ENCODE results near the gene TES. TPM values are rescaled to one million over a fixed set of nuclear protein-coding genes. Genes with fewer than 3 reads are reported as not detected.

Gene TES
- total RNA-seq, 2 experiments from 2014 or later: 134 to 140 TPM

DNA sequence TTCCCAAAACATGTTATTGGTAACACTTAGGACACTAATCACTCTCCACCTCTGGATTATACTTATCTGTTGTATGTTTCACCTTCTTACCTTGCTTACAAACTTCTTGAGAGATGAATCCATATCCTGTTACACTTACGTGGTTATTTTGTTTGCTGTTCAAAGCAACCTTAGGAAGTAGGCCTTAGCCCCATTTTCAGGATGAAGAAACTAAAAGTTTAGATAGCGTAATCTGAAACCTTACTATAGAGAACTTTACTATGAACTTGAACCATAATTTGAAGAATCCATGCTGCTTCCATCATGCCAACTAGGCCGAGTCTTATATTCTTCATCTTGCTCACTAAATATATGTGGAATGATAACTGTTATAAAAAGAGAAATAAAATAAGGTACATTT, 4.6 kb downstream of the TES start:
- H3K4me1 Mint-ChIP-seq: peaks cover 76% of the 10 kb centered on the region
- H3K9me3 Mint-ChIP-seq: no peaks in the 10 kb centered on the region
- H3K36me3 Mint-ChIP-seq (ENCODE audit: low read depth): peaks cover 41% of the 10 kb centered on the region
- peak overlapping the region; percentile 0 for H3K4me3 Mint-ChIP-seq
- ChIA-PET POLR2A (interaction anchor here (1.1 kb wide), 1 partner anchor 17 kb away, joined by 4 read pairs; no protein-coding TSS in a partner anchor), CTCF (interaction anchor here (2.1 kb wide), 2 partner anchors 21 to 35 kb away, joined by 9 to 11 read pairs; no protein-coding TSS in a partner anchor)
- peak overlapping the region; percentile 11 for H3K27ac Mint-ChIP-seq
- no peaks in the 10 kb centered on the region for H3K27me3 Mint-ChIP-seq
- no peak for DNase-seq

GRCh38 chr7:116215551-116215950, 5.2 kb downstream of the TES start:
- Mint-ChIP-seq H3K4me3 (no peak overlapping the region), H3K4me1 (peaks cover 76% of the 10 kb centered on the region), H3K36me3 (ENCODE audit: low read depth) (peaks cover 41% of the 10 kb centered on the region), H3K27me3 (no peaks in the 10 kb centered on the region), H3K9me3 (no peaks in the 10 kb centered on the region), H3K27ac (no peak overlapping the region)
- no peak for DNase-seq
- ChIA-PET CTCF (interaction anchor here (0.7 to 2.1 kb wide), 5 partner anchors 15 to 49 kb away, joined by 3 to 11 read pairs (median 5); no protein-coding TSS in a partner anchor), POLR2A (interaction anchor here (1.1 to 3.3 kb wide), 3 partner anchors 13 to 20 kb away, joined by 4 to 10 read pairs (median 7); no protein-coding TSS in a partner anchor)

GRCh38 chr7:116216956-116217571, 6.7 kb downstream of the TES start:
- ChIA-PET POLR2A (interaction anchor here (0.8 to 3.3 kb wide), 3 partner anchors 12 to 32 kb away, joined by 3 to 10 read pairs (median 7); no protein-coding TSS in a partner anchor), CTCF (interaction anchor here (0.6 to 2.1 kb wide), 5 partner anchors 19 to 57 kb away, joined by 3 to 11 read pairs (median 4); no protein-coding TSS in a partner anchor)
- DNase-seq: no peak
- Mint-ChIP-seq H3K27ac (no peak overlapping the region), H3K4me3 (no peak overlapping the region), H3K4me1 (peaks cover 82% of the 10 kb centered on the region), H3K27me3 (no peaks in the 10 kb centered on the region), H3K9me3 (no peaks in the 10 kb centered on the region), H3K36me3 (ENCODE audit: low read depth) (peaks cover 32% of the 10 kb centered on the region)

DNA sequence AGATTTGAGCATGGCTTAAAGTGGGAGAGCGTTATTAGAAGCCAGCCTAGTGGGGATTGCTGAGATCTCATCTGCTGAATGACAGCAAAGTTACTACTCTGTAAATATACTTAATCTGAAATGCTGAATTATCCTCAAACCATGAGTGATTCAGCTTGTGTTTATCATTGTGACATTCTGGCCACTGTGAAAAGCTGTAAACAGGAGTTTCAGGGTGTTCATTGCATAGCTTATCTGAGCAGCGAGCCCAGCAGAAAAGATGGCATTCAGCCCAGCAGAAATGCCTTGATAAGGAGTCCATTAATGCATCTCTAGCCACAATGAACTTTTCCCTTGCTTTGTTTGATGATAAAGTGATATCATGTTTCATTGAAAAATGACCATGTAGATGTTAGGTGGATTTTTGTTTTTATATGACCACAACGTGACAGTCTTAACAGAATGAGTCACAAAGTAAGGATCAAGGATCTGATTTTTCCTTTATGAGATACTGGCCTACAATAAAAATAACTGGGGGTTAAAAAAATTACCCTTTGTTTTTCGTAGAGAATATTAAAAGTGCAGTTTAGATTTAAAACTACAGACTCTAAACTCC, 7.8 kb downstream of the TES start:
- Mint-ChIP-seq H3K27me3 (no peaks in the 10 kb centered on the region), H3K4me3 (no peak overlapping the region), H3K9me3 (no peaks in the 10 kb centered on the region), H3K36me3 (ENCODE audit: low read depth) (peaks cover 25% of the 10 kb centered on the region), H3K27ac (no peak overlapping the region), H3K4me1 (peaks cover 77% of the 10 kb centered on the region)
- no peak for DNase-seq
- CTCF ChIA-PET: no interaction called here
- POLR2A ChIA-PET: interaction anchor here (3.3 kb wide), 1 partner anchor 11 kb away, joined by 7 read pairs; no protein-coding TSS in a partner anchor

DNA sequence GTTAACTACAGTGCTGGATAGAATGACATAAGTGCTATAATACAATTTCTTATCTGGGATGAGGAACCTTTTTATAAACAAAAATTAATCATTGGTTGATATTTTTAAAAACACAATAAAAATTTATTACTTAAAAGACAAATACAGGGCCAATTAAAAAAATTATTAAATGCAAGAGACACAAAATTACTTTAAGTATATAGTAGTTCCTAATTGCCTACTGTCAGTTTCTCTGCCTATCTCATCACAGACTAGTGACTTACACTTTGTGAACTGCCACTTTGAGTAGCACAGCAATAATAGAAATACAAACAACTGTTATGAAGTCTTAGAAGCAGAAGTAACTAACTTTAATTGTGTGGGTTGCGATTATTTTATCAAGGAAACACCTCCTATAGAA, 8.4 kb downstream of the TES start:
- H3K4me1 Mint-ChIP-seq: peaks cover 76% of the 10 kb centered on the region
- peaks cover 27% of the 10 kb centered on the region for H3K36me3 Mint-ChIP-seq (ENCODE audit: low read depth)
- DNase-seq: no peak
- H3K27ac Mint-ChIP-seq: no peak overlapping the region
- no peak overlapping the region for H3K4me3 Mint-ChIP-seq
- CTCF ChIA-PET: interaction anchor here (1.1 to 1.4 kb wide), 2 partner anchors 12 to 17 kb away, joined by 3 to 6 read pairs; no protein-coding TSS in a partner anchor
- H3K9me3 Mint-ChIP-seq: no peaks in the 10 kb centered on the region
- no peaks in the 10 kb centered on the region for H3K27me3 Mint-ChIP-seq
- POLR2A ChIA-PET: interaction anchor here (2.5 kb wide), 1 partner anchor 8 kb away, joined by 17 read pairs; the partner anchor contains the start of gene TES

DNA sequence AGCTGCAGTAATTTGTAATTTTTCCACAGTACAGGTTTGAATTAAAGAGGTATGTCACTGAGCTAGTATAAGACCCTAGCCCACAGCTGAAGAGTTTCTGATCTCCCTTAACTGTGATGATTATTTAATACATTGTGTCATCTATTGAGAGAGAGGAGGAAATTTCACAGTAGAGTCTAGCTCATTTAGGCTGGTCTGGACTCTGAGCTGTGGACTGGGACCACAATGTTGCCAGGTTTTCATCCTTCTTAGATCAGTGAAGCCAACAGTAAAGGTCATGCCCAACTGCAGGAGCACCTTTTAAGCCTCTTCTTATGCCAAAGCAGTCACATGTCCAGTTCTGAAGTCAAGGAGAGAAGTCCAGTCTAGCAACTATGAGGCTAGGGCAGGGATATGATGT, 8.9 kb downstream of the TES start:
- Mint-ChIP-seq H3K36me3 (ENCODE audit: low read depth) (peaks cover 31% of the 10 kb centered on the region), H3K4me1 (peaks cover 76% of the 10 kb centered on the region), H3K27ac (no peak overlapping the region), H3K9me3 (no peaks in the 10 kb centered on the region), H3K27me3 (no peaks in the 10 kb centered on the region), H3K4me3 (no peak overlapping the region)
- DNase-seq: no peak
- CTCF ChIA-PET: interaction anchor here (0.5 to 2.9 kb wide), 5 partner anchors 9 to 270 kb away, joined by 3 to 8 read pairs (median 3); partner anchors contain the start of gene TES
- POLR2A ChIA-PET: interaction anchor here (1.0 to 2.5 kb wide), 2 partner anchors 9 to 10 kb away, joined by 3 to 17 read pairs; partner anchors contain the start of gene TES

DNA sequence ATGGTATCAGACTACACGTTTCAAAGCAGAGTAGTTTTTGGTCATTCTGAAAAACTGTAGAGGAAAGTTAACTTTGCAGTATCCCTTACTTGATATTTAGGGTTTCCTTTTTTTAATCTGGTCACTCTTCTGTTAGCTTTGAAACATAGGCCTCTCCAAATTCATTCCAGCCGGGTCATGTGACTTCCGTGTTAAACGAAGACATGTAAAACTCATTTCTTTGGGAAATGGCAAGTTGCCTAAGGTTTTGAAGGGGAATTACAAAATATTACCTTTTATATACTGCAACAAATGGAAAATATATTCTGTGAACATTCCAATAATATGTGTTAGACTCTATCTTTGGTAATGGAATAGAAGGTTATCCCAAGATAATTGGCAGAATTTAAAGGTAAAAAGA, 9.5 kb downstream of the TES start:
- Mint-ChIP-seq H3K36me3 (ENCODE audit: low read depth) (peaks cover 27% of the 10 kb centered on the region), H3K27me3 (no peaks in the 10 kb centered on the region), H3K27ac (no peak overlapping the region), H3K9me3 (no peaks in the 10 kb centered on the region), H3K4me1 (peaks cover 76% of the 10 kb centered on the region), H3K4me3 (no peak overlapping the region)
- CTCF ChIA-PET: interaction anchor here (0.5 to 2.9 kb wide), 4 partner anchors 9 to 269 kb away, joined by 3 to 8 read pairs (median 4); partner anchors contain the start of gene TES
- POLR2A ChIA-PET: interaction anchor here (1.0 to 2.5 kb wide), 2 partner anchors 9 to 11 kb away, joined by 3 to 17 read pairs; partner anchors contain the start of gene TES
- DNase-seq: no peak

DNA sequence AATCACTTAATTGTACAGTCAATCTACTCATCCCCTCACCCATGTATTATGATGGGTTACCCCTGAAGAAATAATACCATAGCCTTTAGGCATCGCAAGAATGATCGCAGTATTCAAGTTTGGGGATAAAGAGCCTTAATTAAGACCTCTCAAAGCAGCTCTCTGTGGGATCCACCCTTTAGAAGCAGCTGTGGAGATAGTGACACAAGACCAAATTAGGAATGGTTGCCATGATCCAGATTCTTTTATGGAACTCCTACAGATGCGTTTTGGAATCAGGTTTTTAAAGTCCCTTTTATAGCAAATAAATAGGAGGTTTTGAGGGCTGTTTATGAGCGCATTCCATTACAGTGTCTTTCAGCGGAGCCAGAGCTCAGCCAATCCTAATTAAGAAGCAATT, 12.2 kb downstream of the TES start:
- Mint-ChIP-seq H3K27me3 (no peaks in the 10 kb centered on the region), H3K4me3 (no peak overlapping the region), H3K36me3 (ENCODE audit: low read depth) (peaks cover 27% of the 10 kb centered on the region), H3K27ac (no peak overlapping the region), H3K9me3 (no peaks in the 10 kb centered on the region), H3K4me1 (peaks cover 67% of the 10 kb centered on the region)
- DNase-seq: no peak
- POLR2A ChIA-PET: interaction anchor here (1.0 kb wide), 2 partner anchors 8 to 12 kb away, joined by 3 to 5 read pairs; partner anchors contain the start of gene TES
- CTCF ChIA-PET: no interaction called here

DNA sequence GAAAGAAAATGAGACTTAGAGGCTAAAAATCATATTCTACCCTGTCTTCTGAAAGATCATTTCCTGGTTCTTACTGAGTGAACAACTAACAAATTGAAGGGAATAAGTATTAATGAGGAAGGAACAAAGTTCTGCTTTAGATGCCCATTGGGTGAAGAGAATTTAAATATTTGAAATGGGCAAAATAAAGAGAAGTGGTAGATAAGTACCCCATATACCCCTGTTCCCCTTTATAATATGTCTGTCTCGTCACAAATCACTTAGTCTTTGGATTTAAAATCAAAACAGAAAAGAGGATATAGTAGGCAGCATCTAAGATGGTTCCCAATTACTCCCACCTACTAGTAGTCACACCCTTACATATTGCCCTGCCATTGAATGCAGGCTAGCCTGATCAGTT, 13.2 kb downstream of the TES start:
- no peak overlapping the region for H3K27ac Mint-ChIP-seq
- no peaks in the 10 kb centered on the region for H3K27me3 Mint-ChIP-seq
- H3K36me3 Mint-ChIP-seq (ENCODE audit: low read depth): peaks cover 21% of the 10 kb centered on the region
- no peak for DNase-seq
- ChIA-PET POLR2A (interaction anchor here (1.2 kb wide), 1 partner anchor 12 kb away, joined by 4 read pairs; no protein-coding TSS in a partner anchor), CTCF (interaction anchor here (0.8 kb wide), 1 partner anchor 12 kb away, joined by 3 read pairs; no protein-coding TSS in a partner anchor)
- no peak overlapping the region for H3K4me3 Mint-ChIP-seq
- H3K4me1 Mint-ChIP-seq: peaks cover 63% of the 10 kb centered on the region
- no peaks in the 10 kb centered on the region for H3K9me3 Mint-ChIP-seq

GRCh38 chr7:116224492-116225098, 14.3 kb downstream of the TES start:
- Mint-ChIP-seq H3K27me3 (no peaks in the 10 kb centered on the region), H3K4me1 (peaks cover 61% of the 10 kb centered on the region), H3K9me3 (no peaks in the 10 kb centered on the region), H3K36me3 (ENCODE audit: low read depth) (peaks cover 21% of the 10 kb centered on the region), H3K4me3 (no peak overlapping the region), H3K27ac (no peak overlapping the region)
- CTCF ChIA-PET: interaction anchor here (1.4 to 1.7 kb wide), 2 partner anchors 11 to 49 kb away, joined by 3 to 10 read pairs; no protein-coding TSS in a partner anchor
- no peak for DNase-seq
- POLR2A ChIA-PET: interaction anchor here (2.5 kb wide), 1 partner anchor 14 kb away, joined by 15 read pairs; the partner anchor contains the start of gene TES

DNA sequence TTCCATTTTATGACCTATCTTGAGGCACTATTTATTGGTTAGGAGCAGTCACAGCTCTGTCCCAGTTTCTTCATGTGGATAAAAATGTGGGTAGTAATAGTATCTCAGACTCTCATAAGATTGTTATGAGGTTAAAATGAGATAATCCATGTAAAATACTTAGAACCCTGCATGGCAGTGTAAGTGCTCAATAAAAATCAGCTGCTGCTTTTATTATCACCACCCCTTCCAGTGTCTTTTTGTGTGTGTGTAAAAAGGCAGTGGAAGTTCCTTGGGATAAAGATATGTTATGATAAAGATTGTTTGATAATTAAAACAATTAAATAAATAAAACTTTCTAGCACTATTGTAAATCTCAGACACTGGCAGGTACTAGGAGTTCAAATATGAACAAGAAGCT, 15.5 kb downstream of the TES start:
- no peak overlapping the region for H3K4me3 Mint-ChIP-seq
- POLR2A ChIA-PET: interaction anchor here (2.5 kb wide), 1 partner anchor 15 kb away, joined by 15 read pairs; the partner anchor contains the start of gene TES
- peaks cover 64% of the 10 kb centered on the region for H3K4me1 Mint-ChIP-seq
- peak overlapping the region; percentile 17 for H3K27ac Mint-ChIP-seq
- no peaks in the 10 kb centered on the region for H3K9me3 Mint-ChIP-seq
- CTCF ChIA-PET: interaction anchor here (1.0 to 1.8 kb wide), 5 partner anchors 10 to 300 kb away, joined by 3 to 10 read pairs (median 6); partner anchors contain the start of gene TES
- peaks cover 21% of the 10 kb centered on the region for H3K36me3 Mint-ChIP-seq (ENCODE audit: low read depth)
- DNase-seq: no peak
- no peaks in the 10 kb centered on the region for H3K27me3 Mint-ChIP-seq

DNA sequence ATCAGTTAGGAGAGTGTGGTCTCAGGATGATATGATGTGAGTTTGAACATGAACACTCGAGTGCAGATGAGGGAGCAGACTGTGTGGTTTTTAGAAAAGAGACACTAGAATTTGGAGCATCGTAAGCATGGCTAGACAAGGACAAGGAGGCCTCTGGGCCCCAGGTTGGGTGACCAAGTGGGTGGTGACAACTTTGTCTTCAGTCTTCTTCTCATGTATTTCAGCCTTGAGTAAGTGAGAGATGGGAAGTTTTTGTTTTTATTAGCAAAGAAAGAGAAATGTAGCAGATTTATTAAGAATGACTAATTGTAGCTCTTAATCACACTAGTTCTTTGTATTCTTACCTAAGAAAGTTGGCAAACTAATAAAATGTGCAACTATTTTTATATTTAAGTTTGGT, 16.3 kb downstream of the TES start:
- Mint-ChIP-seq H3K4me3 (no peak overlapping the region), H3K4me1 (peaks cover 66% of the 10 kb centered on the region), H3K36me3 (ENCODE audit: low read depth) (peaks cover 21% of the 10 kb centered on the region), H3K27ac (no peak overlapping the region), H3K9me3 (no peaks in the 10 kb centered on the region), H3K27me3 (no peaks in the 10 kb centered on the region)
- no peak for DNase-seq
- ChIA-PET POLR2A (interaction anchor here (2.5 kb wide), 1 partner anchor 16 kb away, joined by 15 read pairs; the partner anchor contains the start of gene TES), CTCF (interaction anchor here (1.0 to 1.8 kb wide), 3 partner anchors 15 to 299 kb away, joined by 4 to 9 read pairs (median 6); partner anchors contain the start of gene TES)

All from activated CD4-positive, alpha-beta memory T cell treated with anti-CD3 and anti-CD28 coated beads, Interleukin-2, amount 10 ng/mL, durations not matched to agents 7 days and 5 days (primary cell).